GM21717 (cell line): ENCODE results near the gene CDHR3.
A peak's percentile ranks its signal among the peaks of the same experiment; 100 is the strongest.

Experiments used
- ATAC-seq: cut with Tn5 transposase; IDR thresholded peaks from one replicate; pipeline ENCODE4 v1.9.1; 2021; ENCODE audit warnings: mild to moderate bottlenecking, moderate library complexity; ENCODE audit not compliant: unreplicated experiment

The CDHR3 gene

GRCh38 chr7:106062006-106062405 lies 98.9 kb downstream of the CDHR3 start:
- ATAC-seq, result no peak

- no peak for ATAC-seq
Observed at GRCh38 chr7:106062521-106062931, 99.5 kb downstream of the CDHR3 start.

- no peak for ATAC-seq
Observed at GRCh38 chr7:106063024-106063423, 100.0 kb downstream of the CDHR3 start.

- ATAC-seq, result no peak
Observed at GRCh38 chr7:106063692-106064091, 100.6 kb downstream of the CDHR3 start.

- ATAC-seq, result no peak
Observed at GRCh38 chr7:106064316-106064715, 101.3 kb downstream of the CDHR3 start.

- no peak for ATAC-seq
Observed at GRCh38 chr7:106064771-106065574, 101.9 kb downstream of the CDHR3 start.

GRCh38 chr7:106065575-106066500 lies 102.8 kb downstream of the CDHR3 start:
- ATAC-seq, result no peak

GRCh38 chr7:106067678-106068077 lies 104.6 kb downstream of the CDHR3 start:
- ATAC-seq, result no peak

- ATAC-seq, result no peak
Observed at GRCh38 chr7:106068538-106068961, 105.5 kb downstream of the CDHR3 start.

- ATAC-seq, result no peak
Observed at GRCh38 chr7:106068986-106069385, 105.9 kb downstream of the CDHR3 start.

GRCh38 chr7:106069471-106070200 lies 106.6 kb downstream of the CDHR3 start:
- no peak for ATAC-seq

GRCh38 chr7:106070201-106070551 lies 107.1 kb downstream of the CDHR3 start:
- ATAC-seq, result no peak

- ATAC-seq, result no peak
Observed at GRCh38 chr7:106070567-106071254, 107.6 kb downstream of the CDHR3 start.

GRCh38 chr7:106071356-106071998 lies 108.4 kb downstream of the CDHR3 start:
- peak; percentile 96 for ATAC-seq

- peak; percentile 4 for ATAC-seq
Observed at GRCh38 chr7:106071999-106072714, 109.1 kb downstream of the CDHR3 start.

GRCh38 chr7:106072715-106073091 lies 109.6 kb downstream of the CDHR3 start:
- no peak for ATAC-seq

- ATAC-seq, result no peak
Observed at GRCh38 chr7:106073701-106074100, 110.6 kb downstream of the CDHR3 start.

GRCh38 chr7:106074257-106074656 lies 111.2 kb downstream of the CDHR3 start:
- no peak for ATAC-seq

GRCh38 chr7:106075937-106076336 lies 112.9 kb downstream of the CDHR3 start:
- no peak for ATAC-seq

- no peak for ATAC-seq
Observed at GRCh38 chr7:106076537-106076936, 113.5 kb downstream of the CDHR3 start.
